Right cardiac atrium (tissue), 5 donors: ENCODE data around the gene EFCAB7. TPM values are rescaled to one million over a fixed set of nuclear protein-coding genes. Genes with fewer than 3 reads are reported as not detected.
A peak's percentile ranks its signal among the peaks of the same experiment; 100 is the strongest.

Source experiments
- ATAC-seq, 2 donors: fragments of 200-7000 bp; cut with Tn5 transposase; one replicate each; pipeline versions ENCODE4 v1.8.0 to v1.9.1; 2020; ENCODE audit warnings: moderate library complexity in 2 of 2, mild to moderate bottlenecking in 1 of 2
- DNase-seq, 3 donors: peaks; one replicate each; pipeline ENCODE4 v3.0.0-alpha.2; 2020
- H3K27ac ChIP-seq: one replicate; pipeline ENCODE4 v1.5.1; 2013; ENCODE audit warnings: mild to moderate bottlenecking, low read length, control low read depth, moderate library complexity
- H3K27me3 ChIP-seq: one replicate; pipeline ENCODE4 v1.6.1; 2013; ENCODE audit not compliant: control insufficient read depth, insufficient read depth
- H3K4me1 ChIP-seq: one replicate; pipeline ENCODE4 v1.6.1; 2013; ENCODE audit warnings: low read length; ENCODE audit not compliant: control insufficient read depth, insufficient read depth
- H3K4me3 ChIP-seq: one replicate; pipeline ENCODE4 v1.5.1; 2013; ENCODE audit warnings: low read length, control low read depth
- H3K9me3 ChIP-seq: one replicate; pipeline ENCODE4 v1.6.1; 2013; ENCODE audit warnings: low read length; ENCODE audit not compliant: control insufficient read depth
- WGBS: extraction: QIAGEN DNeasy Blood & Tissue Kit; methylation state at CpG from one replicate; pipeline ENCODE4 v1.1.7; 2013; 5-methylcytosine and 5-hydroxymethylcytosine counted together
- intact Hi-C, 4 donors: fragments of 100-400 bp; cut with DNase I; formaldehyde crosslinking; loops; one replicate each; pipeline versions ENCODE4 v1.11.0 to v1.14.0; 2022 to 2023
- polyA plus RNA-seq: library from polyadenylated mRNA; stranded (reverse); fragments of 200-250 nt; gene quantifications from one replicate; pipeline ENCODE4 v1.2.3, GENCODE V29; 2013
- total RNA-seq, 4 donors: library from RNA; stranded (reverse); fragmentation: NEBNext Ultra II Directional; extraction: Animal tissue kit (Norgen Biotek cat#: 25700); gene quantifications; one replicate each; pipeline ENCODE4 v1.2.1, GENCODE V29; 2021
- donor health status: healthy with polysubstance abuse.
- donor health status: DM: no; HTN: yes; CAD: no.
- donor health status: DM: no; HTN: no; CAD: no.
- donor health status: DM: no; HTN: yes; CAD: no; lungs with severe emphysema.
- donor health status: DM: yes; HTN: yes; CAD: no.

Gene EFCAB7
- total and polyA plus RNA-seq, 5 donors: 6.4 to 16.7 (median 11.0) TPM

DNA sequence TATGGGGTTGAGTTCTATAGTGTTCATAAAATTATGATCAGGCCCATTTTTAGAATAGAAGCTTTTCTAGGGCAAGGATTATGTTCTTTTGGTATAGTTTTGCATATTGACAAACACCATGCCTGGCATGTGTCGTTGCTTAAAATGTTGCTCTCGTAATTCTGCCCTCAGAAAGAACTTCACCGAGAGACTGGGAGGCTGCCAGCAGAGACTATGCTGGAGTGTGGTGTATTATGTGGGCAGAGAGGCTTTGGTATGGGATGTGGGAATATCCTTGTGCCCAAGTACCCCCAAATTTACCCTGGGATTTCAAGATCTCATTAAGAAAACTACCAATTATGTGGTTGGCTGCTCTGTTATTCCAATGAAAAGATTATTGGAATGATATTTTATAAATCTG, 97.8 kb downstream of the EFCAB7 start:
- peaks cover 1% of the 10 kb centered on the region for H3K4me1 ChIP-seq
- DNase-seq (no peak), ATAC-seq (peak in 1 of 2 donors; percentile 53)
- 54% methylated on average over 3 of the region's 3 CpGs for WGBS
- intact Hi-C loops: no loop called here
- no peak overlapping the region for H3K27ac ChIP-seq
- H3K27me3 ChIP-seq: no peaks in the 10 kb centered on the region
- no peaks in the 10 kb centered on the region for H3K9me3 ChIP-seq
- H3K4me3 ChIP-seq: no peak overlapping the region

DNA sequence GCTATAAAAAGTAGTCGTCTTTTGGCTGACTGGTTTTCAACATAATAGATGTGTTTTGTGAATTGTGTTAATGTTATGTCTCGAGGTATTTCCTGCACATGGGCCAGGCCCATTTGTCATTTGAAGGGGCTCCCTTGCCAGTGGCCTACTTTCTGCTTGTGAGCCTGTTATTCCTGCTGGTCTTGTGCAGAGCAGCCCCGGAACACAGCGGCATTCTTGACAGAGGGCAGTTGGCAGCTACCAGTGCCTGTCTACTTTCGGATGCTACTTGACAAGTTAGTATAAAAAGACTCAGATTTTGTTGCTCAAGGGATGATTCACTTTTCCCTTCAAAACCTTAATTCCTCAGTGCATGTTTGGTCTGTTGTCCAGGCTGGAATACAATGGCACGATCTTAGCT, 98.4 kb downstream of the EFCAB7 start:
- DNase-seq (peak in 2 of 3 donors; percentile 63 to 64), ATAC-seq (peak; percentile 63 to 65)
- 50% methylated on average over 6 of the region's 6 CpGs for WGBS
- Histone ChIP-seq H3K27me3 (no peaks in the 10 kb centered on the region), H3K4me1 (peaks cover 1% of the 10 kb centered on the region), H3K4me3 (no peak overlapping the region), H3K27ac (peak overlapping the region; percentile 23), H3K9me3 (no peaks in the 10 kb centered on the region)
- intact Hi-C loops: no loop called here

Other genes starting within 250 kb of the EFCAB7 start
- gene FOXD3, start 201.0 kb upstream of the EFCAB7 start, total RNA-seq: 1 to 10 TPM in 1 of 4 donors, under 1 TPM in 3; 0.38 to 1.6 (median 0.75) TPM
- 1.0 TPM for gene FOXD3, start 201.0 kb upstream of the EFCAB7 start, polyA plus RNA-seq
- 1 to 10 TPM; 5.0 to 6.2 (median 5.6) TPM for gene ALG6, start 155.9 kb upstream of the EFCAB7 start, total RNA-seq
- gene ALG6, start 155.9 kb upstream of the EFCAB7 start, polyA plus RNA-seq: 5.4 TPM
- gene ITGB3BP, start 300 bp upstream of the EFCAB7 start, total RNA-seq: 10 to 100 TPM in 2 of 4 donors, 1 to 10 TPM in 2; 5.7 to 16.7 (median 10.6) TPM
- gene ITGB3BP, start 300 bp upstream of the EFCAB7 start, polyA plus RNA-seq: 7.6 TPM
- 100 to 1,000 TPM; 220 to 255 (median 232) TPM for gene PGM1, start 69.9 kb downstream of the EFCAB7 start, total RNA-seq
- gene PGM1, start 69.9 kb downstream of the EFCAB7 start, polyA plus RNA-seq: 96.2 TPM